Osteoblast (primary cell): ENCODE data around the gene TMPRSS2. TPM values are rescaled to one million over a fixed set of nuclear protein-coding genes. Genes with fewer than 3 reads are reported as not detected.

Experiments used
- DNase-seq: peaks from one replicate; pipeline ENCODE4 v3.0.0; 2011; ENCODE audit warnings: low spot score, mixed read lengths; ENCODE audit not compliant: insufficient read length; ENCODE audit errors: missing footprints
- H2AFZ ChIP-seq: 2 replicates; pipeline ENCODE4 v1.6.0; 2011; ENCODE audit warnings: mild to moderate bottlenecking, low read length
- H3K27ac ChIP-seq: 2 replicates; pipeline ENCODE4 v1.5.1; 2011; ENCODE audit warnings: mild to moderate bottlenecking, low read depth, low read length, moderate library complexity
- H3K27me3 ChIP-seq: 2 replicates; pipeline ENCODE4 v1.6.0; 2012; ENCODE audit warnings: mild to moderate bottlenecking, control low read depth, inconsistent platforms, low read length, moderate library complexity; ENCODE audit not compliant: insufficient read depth
- H3K36me3 ChIP-seq: 2 replicates; pipeline ENCODE4 v1.5.1; 2011; ENCODE audit warnings: mild to moderate bottlenecking, low read length, control low read depth, moderate library complexity; ENCODE audit not compliant: insufficient read depth
- H3K4me1 ChIP-seq: 2 replicates; pipeline ENCODE4 v1.5.1; 2011; ENCODE audit warnings: mild to moderate bottlenecking, low read length, control low read depth, moderate library complexity; ENCODE audit not compliant: insufficient read depth
- H3K4me2 ChIP-seq: 2 replicates; pipeline ENCODE4 v1.6.0; 2011; ENCODE audit warnings: mild to moderate bottlenecking, low read length; ENCODE audit not compliant: insufficient read depth
- H3K4me3 ChIP-seq: fragments of 200-600 bp; sonication (generic); 3 replicates; pipeline ENCODE4 v1.5.1; 2012; ENCODE audit warnings: mild to moderate bottlenecking, low read length, inconsistent platforms; ENCODE audit not compliant: insufficient read depth
- H3K79me2 ChIP-seq: 2 replicates; pipeline ENCODE4 v1.6.0; 2012; ENCODE audit warnings: mild to moderate bottlenecking, low read length, control low read depth, inconsistent platforms; ENCODE audit not compliant: insufficient read depth
- H3K9me3 ChIP-seq: 2 replicates; pipeline ENCODE4 v1.5.1; 2011; ENCODE audit warnings: low read depth, low read length, control low read depth
- H4K20me1 ChIP-seq: 2 replicates; pipeline ENCODE4 v1.6.0; 2012; ENCODE audit warnings: mild to moderate bottlenecking, low read length, control low read depth; ENCODE audit not compliant: insufficient read depth
- total RNA-seq: library from RNA; depleted of rRNA; stranded (reverse); fragments of >200 nt; gene quantifications from 2 replicates; pipeline ENCODE4 v1.2.3, GENCODE V29; 2012
- TF ChIP-seq, protein P1 (sequence below): IDR thresholded peaks from 2 replicates; pipeline ENCODE4 v1.5.1; 2011; ENCODE audit warnings: mild to moderate bottlenecking, low read depth, low read length, moderate library complexity; ENCODE audit errors: extremely low read depth

TMPRSS2 gene
- total RNA-seq: under 0.01 TPM in 1 of 2 replicates, not detected in the other

DNA sequence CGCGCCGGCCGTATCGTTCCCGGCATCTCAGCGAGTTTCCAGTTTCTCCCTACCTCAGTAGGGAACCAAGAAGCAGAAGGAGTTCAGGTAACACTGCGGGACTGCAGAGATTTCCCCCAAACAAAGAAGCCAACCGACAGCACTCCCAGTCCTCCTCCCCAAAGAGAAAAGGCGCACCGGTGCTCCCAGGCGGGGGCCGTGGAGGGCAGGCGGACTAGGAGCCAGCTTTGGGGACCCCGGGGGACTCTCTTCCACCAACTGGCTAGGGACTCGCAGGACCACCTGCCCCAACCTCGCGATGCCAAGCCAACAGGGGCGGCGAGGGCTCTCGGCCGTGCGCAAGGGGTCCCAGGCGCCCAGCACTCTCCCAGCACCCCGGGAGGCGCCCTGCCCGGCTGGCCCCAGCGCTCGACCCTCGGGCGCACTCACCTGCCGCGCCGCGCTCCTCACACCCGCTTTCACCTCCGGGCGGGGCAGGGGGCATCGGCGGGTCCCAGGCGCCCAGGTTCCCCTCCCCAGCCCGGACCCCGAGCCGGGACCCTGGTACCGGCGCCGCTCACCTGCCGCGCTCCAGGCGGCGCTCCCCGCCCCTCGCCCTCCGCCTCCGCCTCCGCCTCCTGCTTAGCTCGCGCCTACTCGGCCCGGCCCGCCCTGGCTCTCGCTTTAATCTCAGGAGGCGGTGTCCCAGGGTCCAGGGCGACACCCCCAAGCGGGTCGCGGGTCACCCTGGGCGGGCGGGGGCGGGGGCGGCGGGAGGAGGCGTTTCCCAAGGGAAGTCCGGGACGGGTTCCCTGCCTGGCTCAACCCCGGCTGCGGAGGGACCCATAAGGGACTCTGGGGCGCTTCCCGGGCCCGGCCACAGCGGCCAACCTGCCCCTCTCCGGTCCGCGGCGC is at the start of gene TMPRSS2:
Gene TMPRSS2 (minus strand): TSS at position 638 of the 894 bp plus-strand sequence. CDS start 10,025 bp downstream, outside the sequence.
- peak; percentile 84 for DNase-seq
- Histone ChIP-seq H3K36me3 (no peaks in the 10 kb centered on the region), H3K27me3 (peaks cover 41% of the 10 kb centered on the region), H4K20me1 (no peaks in the 10 kb centered on the region), H3K79me2 (no peaks in the 10 kb centered on the region), H2AFZ (no peak within 1 kb of the TSS), H3K4me2 (no peak within 1 kb of the TSS), H3K9me3 (no peaks in the 10 kb centered on the region), H3K4me3 (no peak within 1 kb of the TSS), H3K4me1 (no peaks in the 10 kb centered on the region), H3K27ac (no peak within 1 kb of the TSS)
- TF ChIP-seq, protein P1, sequence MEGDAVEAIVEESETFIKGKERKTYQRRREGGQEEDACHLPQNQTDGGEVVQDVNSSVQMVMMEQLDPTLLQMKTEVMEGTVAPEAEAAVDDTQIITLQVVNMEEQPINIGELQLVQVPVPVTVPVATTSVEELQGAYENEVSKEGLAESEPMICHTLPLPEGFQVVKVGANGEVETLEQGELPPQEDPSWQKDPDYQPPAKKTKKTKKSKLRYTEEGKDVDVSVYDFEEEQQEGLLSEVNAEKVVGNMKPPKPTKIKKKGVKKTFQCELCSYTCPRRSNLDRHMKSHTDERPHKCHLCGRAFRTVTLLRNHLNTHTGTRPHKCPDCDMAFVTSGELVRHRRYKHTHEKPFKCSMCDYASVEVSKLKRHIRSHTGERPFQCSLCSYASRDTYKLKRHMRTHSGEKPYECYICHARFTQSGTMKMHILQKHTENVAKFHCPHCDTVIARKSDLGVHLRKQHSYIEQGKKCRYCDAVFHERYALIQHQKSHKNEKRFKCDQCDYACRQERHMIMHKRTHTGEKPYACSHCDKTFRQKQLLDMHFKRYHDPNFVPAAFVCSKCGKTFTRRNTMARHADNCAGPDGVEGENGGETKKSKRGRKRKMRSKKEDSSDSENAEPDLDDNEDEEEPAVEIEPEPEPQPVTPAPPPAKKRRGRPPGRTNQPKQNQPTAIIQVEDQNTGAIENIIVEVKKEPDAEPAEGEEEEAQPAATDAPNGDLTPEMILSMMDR: no peak

DNA sequence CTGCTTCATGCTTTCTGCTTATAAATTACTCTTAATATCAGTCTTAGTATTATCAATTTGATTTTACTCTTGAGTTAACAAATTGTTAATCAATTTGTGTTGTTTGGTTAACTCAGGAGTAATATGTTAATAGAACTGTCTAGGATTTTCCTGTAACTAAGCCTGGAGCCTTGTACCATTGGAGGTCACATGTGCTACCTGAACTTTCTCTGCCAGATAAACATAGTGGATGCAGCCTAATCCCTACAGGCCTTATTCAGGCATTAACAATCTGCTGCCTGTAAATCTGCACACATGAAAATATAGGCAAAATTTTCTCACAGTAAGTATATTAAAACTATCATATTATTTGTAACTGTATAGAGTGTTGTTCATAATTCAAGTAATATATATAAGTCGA is 47.1 kb upstream of the TMPRSS2 start:
- H3K36me3 ChIP-seq: no peaks in the 10 kb centered on the region
- H3K9me3 ChIP-seq: no peaks in the 10 kb centered on the region
- no peak overlapping the region for H3K27ac ChIP-seq
- no peak overlapping the region for H3K4me3 ChIP-seq
- no peaks in the 10 kb centered on the region for H3K79me2 ChIP-seq
- H3K4me2 ChIP-seq: no peak overlapping the region
- H4K20me1 ChIP-seq: no peaks in the 10 kb centered on the region
- H3K4me1 ChIP-seq: peaks cover 2% of the 10 kb centered on the region
- TF ChIP-seq, protein P1: no peak
- H3K27me3 ChIP-seq: peaks cover 11% of the 10 kb centered on the region
- H2AFZ ChIP-seq: no peak overlapping the region
- DNase-seq: no peak

DNA sequence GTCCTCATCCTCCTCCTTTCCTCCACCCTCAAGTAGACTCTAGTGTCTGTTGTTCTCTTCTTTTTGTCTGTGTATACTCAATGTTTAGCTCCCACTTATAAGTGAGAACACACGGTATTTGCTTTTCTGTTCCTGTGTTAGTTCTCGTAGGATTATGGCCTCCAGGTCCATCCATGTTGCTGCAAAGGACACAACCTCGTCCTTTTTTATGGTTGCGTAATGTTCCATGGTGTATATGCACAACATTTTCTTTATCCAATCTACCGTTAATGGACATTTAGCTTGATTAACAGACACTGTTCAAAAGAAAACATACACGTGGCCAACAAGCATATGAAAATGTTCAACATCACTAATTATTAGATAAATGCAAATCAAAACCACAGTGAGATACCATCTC is 44.3 kb upstream of the TMPRSS2 start:
- Histone ChIP-seq H3K27ac (no peak overlapping the region), H3K36me3 (no peaks in the 10 kb centered on the region), H2AFZ (no peak overlapping the region), H3K4me2 (no peak overlapping the region), H4K20me1 (no peaks in the 10 kb centered on the region), H3K79me2 (no peaks in the 10 kb centered on the region), H3K9me3 (no peaks in the 10 kb centered on the region), H3K4me1 (no peaks in the 10 kb centered on the region), H3K4me3 (no peak overlapping the region), H3K27me3 (peaks cover 14% of the 10 kb centered on the region)
- DNase-seq: no peak
- TF ChIP-seq, protein P1: no peak

DNA sequence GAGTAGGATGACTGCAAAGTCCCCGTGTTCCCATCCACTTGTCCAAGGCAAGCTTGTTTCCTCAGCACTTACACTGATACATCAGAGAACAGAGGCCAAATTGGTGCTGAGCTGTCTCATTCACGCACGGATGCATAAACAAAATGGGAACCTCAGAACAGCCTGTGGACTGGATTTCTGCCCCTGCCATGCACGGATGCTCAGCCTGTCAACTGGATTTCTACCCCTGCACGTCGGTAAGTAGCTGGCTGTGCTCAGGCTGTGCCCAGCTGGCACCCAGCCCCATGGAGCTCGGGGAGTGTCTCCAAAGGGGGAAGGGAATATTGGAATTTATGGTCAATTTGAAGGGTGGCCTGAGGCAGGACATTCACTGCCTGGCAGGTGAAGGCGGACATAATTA is 40.8 kb upstream of the TMPRSS2 start:
- Histone ChIP-seq H3K4me3 (no peak overlapping the region), H3K36me3 (no peaks in the 10 kb centered on the region), H2AFZ (no peak overlapping the region), H3K9me3 (no peaks in the 10 kb centered on the region), H3K4me1 (no peaks in the 10 kb centered on the region), H3K79me2 (no peaks in the 10 kb centered on the region), H4K20me1 (no peaks in the 10 kb centered on the region), H3K27ac (no peak overlapping the region), H3K4me2 (no peak overlapping the region), H3K27me3 (peaks cover 26% of the 10 kb centered on the region)
- TF ChIP-seq, protein P1: no peak
- no peak for DNase-seq
